DND-41 (cell line): ENCODE results near the gene CCDC97.

Experiments used
- ATAC-seq: fragments of 200-7000 bp; cut with Tn5 transposase; 3 replicates; pipeline ENCODE4 v1.9.1; 2021; ENCODE audit warnings: low read depth; ENCODE audit not compliant: insufficient read depth
- DNase-seq: peaks from one replicate; pipeline ENCODE4 v3.0.0-alpha.2; 2020
- H2AFZ ChIP-seq: 2 replicates; pipeline ENCODE4 v1.6.0; 2012; ENCODE audit warnings: low read depth, low read length
- H3K27ac ChIP-seq: 2 replicates; pipeline ENCODE4 v1.5.1; 2012; ENCODE audit warnings: low read length, inconsistent platforms
- H3K27me3 ChIP-seq: fragments of 200-600 bp; sonication (generic); 2 replicates; pipeline ENCODE4 v1.6.0; 2012; ENCODE audit warnings: low read length, mild to moderate bottlenecking, inconsistent platforms; ENCODE audit not compliant: insufficient read depth, poor library complexity
- H3K36me3 ChIP-seq: 2 replicates; pipeline ENCODE4 v1.5.1; 2012; ENCODE audit warnings: low read length, inconsistent platforms; ENCODE audit not compliant: insufficient read depth
- H3K4me1 ChIP-seq: 2 replicates; pipeline ENCODE4 v1.5.1; 2012; ENCODE audit warnings: mild to moderate bottlenecking, low read length; ENCODE audit not compliant: insufficient read depth
- H3K4me2 ChIP-seq: 2 replicates; pipeline ENCODE4 v1.6.0; 2012; ENCODE audit warnings: mild to moderate bottlenecking, moderate library complexity, low read length, inconsistent platforms; ENCODE audit not compliant: insufficient read depth
- H3K4me3 ChIP-seq, 2 experiments: fragments of 200-600 bp in 1 of 2; shearing (Covaris generic) in 1 of 2; 2 replicates each; pipeline ENCODE4 v1.5.1; 2012 to 2016; ENCODE audit warnings: inconsistent platforms in 2 of 2, low read length in 2 of 2, mild to moderate bottlenecking in 2 of 2, low read depth in 1 of 2, moderate library complexity in 1 of 2
- H3K79me2 ChIP-seq: 2 replicates; pipeline ENCODE4 v1.6.0; 2012; ENCODE audit warnings: low read length, inconsistent platforms; ENCODE audit not compliant: insufficient read depth
- H3K9ac ChIP-seq: 2 replicates; pipeline ENCODE4 v1.6.0; 2012; ENCODE audit warnings: low read depth, mild to moderate bottlenecking, inconsistent platforms, low read length, moderate library complexity
- H3K9me3 ChIP-seq: 2 replicates; pipeline ENCODE4 v1.5.1; 2012; ENCODE audit warnings: low read length, moderate library complexity, mild to moderate bottlenecking, inconsistent platforms; ENCODE audit not compliant: insufficient read depth, severe bottlenecking
- H4K20me1 ChIP-seq: 2 replicates; pipeline ENCODE4 v1.6.0; 2012; ENCODE audit warnings: low read length; ENCODE audit not compliant: insufficient read depth
- CTCF ChIP-seq: IDR thresholded peaks from 2 replicates; pipeline ENCODE4 v1.5.1; 2012; ENCODE audit warnings: borderline replicate concordance, low read length, moderate library complexity, mild to moderate bottlenecking; ENCODE audit not compliant: poor library complexity, severe bottlenecking; ENCODE audit errors: extremely low read depth
- EZH2 ChIP-seq: IDR thresholded peaks from 3 replicates; pipeline ENCODE4 v1.6.1; 2012; ENCODE audit warnings: borderline replicate concordance, low read depth, mild to moderate bottlenecking, moderate library complexity, low read length, inconsistent platforms; ENCODE audit not compliant: severe bottlenecking

CCDC97 gene

GRCh38 chr19:41316306-41316920, 6.4 kb downstream of the CCDC97 start:
- peaks cover 76% of the 10 kb centered on the region for H3K36me3 ChIP-seq
- H3K4me3 ChIP-seq = no peak overlapping the region
- H2AFZ ChIP-seq = no peak overlapping the region
- ATAC-seq = no peak
- H3K9ac ChIP-seq = no peak overlapping the region
- H3K9me3 ChIP-seq = no peaks in the 10 kb centered on the region
- DNase-seq = no peak
- H3K79me2 ChIP-seq = peaks cover 44% of the 10 kb centered on the region
- TF ChIP-seq CTCF (no peak), EZH2 (no peak)
- H3K4me2 ChIP-seq = no peak overlapping the region
- no peaks in the 10 kb centered on the region for H3K27me3 ChIP-seq
- H3K27ac ChIP-seq = no peak overlapping the region
- H3K4me1 ChIP-seq = peaks cover 12% of the 10 kb centered on the region; the same call in 1 of the 2 replicates
- peaks cover 28% of the 10 kb centered on the region for H4K20me1 ChIP-seq

- no peak for TF ChIP-seq EZH2
- no peak for TF ChIP-seq CTCF
- Histone ChIP-seq H3K4me2 (no peak overlapping the region), H3K36me3 (peaks cover 85% of the 10 kb centered on the region), H4K20me1 (peaks cover 44% of the 10 kb centered on the region), H2AFZ (no peak overlapping the region), H3K4me3 (no peak overlapping the region), H3K79me2 (peaks cover 21% of the 10 kb centered on the region), H3K27ac (no peak overlapping the region), H3K9me3 (no peaks in the 10 kb centered on the region), H3K9ac (no peak overlapping the region), H3K27me3 (no peaks in the 10 kb centered on the region), H3K4me1 (no peaks in the 10 kb centered on the region)
- DNase-seq = no peak
- ATAC-seq = no peak
Observed at GRCh38 chr19:41318696-41319499, 8.9 kb downstream of the CCDC97 start.

- no peak for TF ChIP-seq CTCF
- no peak for TF ChIP-seq EZH2
- H3K79me2 ChIP-seq = peaks cover 14% of the 10 kb centered on the region
- H3K36me3 ChIP-seq = peaks cover 89% of the 10 kb centered on the region
- H3K9ac ChIP-seq = no peak overlapping the region
- no peaks in the 10 kb centered on the region for H3K9me3 ChIP-seq
- no peak overlapping the region for H3K4me3 ChIP-seq
- no peaks in the 10 kb centered on the region for H3K4me1 ChIP-seq
- no peaks in the 10 kb centered on the region for H3K27me3 ChIP-seq
- 0 out of 3 replicates have a peak, but pooled peaks have one; percentile 4 for ATAC-seq
- no peak overlapping the region for H2AFZ ChIP-seq
- H4K20me1 ChIP-seq = peaks cover 52% of the 10 kb centered on the region
- H3K27ac ChIP-seq = no peak overlapping the region
- no peak overlapping the region for H3K4me2 ChIP-seq
- DNase-seq = no peak
Observed at GRCh38 chr19:41319500-41320184, 9.7 kb downstream of the CCDC97 start.
